Loucy (cell line): ENCODE measurements around the gene KSR1.

Experiments
- EZH2phosphoT487 ChIP-seq: fragments of 200-600 bp; IDR thresholded peaks from 2 replicates; pipeline ENCODE4 v1.6.1; 2018; ENCODE audit warnings: antibody characterized with exemption, mild to moderate bottlenecking, moderate library complexity, borderline replicate concordance
- TF ChIP-seq, protein P1 (sequence below): fragments of 200-600 bp; sonication (generic); conservative IDR thresholded peaks from 2 replicates; pipeline ENCODE4 v1.5.1; 2014; ENCODE audit warnings: mild to moderate bottlenecking, antibody characterized with exemption, low read length

GRCh38 chr17:27413315-27413714, 42.9 kb upstream of the KSR1 start:
- TF ChIP-seq, protein P1, sequence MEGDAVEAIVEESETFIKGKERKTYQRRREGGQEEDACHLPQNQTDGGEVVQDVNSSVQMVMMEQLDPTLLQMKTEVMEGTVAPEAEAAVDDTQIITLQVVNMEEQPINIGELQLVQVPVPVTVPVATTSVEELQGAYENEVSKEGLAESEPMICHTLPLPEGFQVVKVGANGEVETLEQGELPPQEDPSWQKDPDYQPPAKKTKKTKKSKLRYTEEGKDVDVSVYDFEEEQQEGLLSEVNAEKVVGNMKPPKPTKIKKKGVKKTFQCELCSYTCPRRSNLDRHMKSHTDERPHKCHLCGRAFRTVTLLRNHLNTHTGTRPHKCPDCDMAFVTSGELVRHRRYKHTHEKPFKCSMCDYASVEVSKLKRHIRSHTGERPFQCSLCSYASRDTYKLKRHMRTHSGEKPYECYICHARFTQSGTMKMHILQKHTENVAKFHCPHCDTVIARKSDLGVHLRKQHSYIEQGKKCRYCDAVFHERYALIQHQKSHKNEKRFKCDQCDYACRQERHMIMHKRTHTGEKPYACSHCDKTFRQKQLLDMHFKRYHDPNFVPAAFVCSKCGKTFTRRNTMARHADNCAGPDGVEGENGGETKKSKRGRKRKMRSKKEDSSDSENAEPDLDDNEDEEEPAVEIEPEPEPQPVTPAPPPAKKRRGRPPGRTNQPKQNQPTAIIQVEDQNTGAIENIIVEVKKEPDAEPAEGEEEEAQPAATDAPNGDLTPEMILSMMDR, result no peak
- no peak for TF ChIP-seq EZH2phosphoT487
